GM21526 (cell line): ENCODE results near the gene UBE2G1.
"Not testable (repeated sequence)": the region's sequence is repeated elsewhere in the genome, so short reads cannot be mapped to it uniquely, and the experiment has no call there.

Source experiments
- ATAC-seq: cut with Tn5 transposase; IDR thresholded peaks from one replicate; pipeline ENCODE4 v1.9.1; 2021; ENCODE audit warnings: moderate library complexity; ENCODE audit not compliant: unreplicated experiment, low FRiP score

The UBE2G1 gene

DNA sequence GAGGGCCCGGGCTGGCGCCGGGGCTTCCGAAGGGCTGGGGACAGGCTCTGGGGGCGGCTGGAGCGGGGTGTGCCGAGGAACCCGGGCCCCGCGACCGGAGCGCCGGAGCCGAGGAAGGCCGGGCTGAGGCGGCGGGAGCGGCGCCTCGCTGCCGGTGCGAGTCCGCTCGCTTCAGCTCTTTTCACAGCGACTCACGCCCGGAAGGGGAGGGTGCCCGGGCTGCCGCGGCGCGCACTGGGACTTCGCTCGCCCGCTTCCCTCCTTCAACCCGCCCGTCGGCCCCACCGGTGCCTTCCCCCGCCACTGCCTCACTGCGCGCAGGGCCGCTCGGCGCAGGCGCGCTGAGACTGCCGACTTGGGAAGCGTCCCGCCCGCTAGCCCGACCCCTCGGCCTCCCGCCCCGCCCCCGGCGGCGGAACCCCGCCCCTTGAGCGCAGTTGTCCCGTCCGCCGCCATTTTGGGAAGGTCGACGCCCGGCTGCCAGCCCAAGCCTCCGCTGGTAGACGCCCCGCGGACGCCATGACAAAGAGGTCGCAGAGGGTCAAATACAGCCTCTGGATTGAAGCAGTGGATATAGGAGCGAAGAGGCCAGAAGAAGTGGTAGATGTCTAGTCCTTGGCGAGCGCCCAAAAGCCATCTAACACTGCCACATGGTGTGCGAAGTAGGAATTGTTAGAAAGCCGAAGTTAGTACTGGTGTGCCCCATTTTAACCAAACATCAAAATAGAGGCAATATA lies at the start of gene UBE2G1:
Gene UBE2G1, minus strand, starts transcription at position 349 of the 737 bp plus-strand sequence. CDS start 359 bp downstream, outside the sequence.
- peak; percentile 64 for ATAC-seq

- ATAC-seq, result no peak
Measured at GRCh38 chr17:4412933-4413831, 46.7 kb upstream of the UBE2G1 start.

GRCh38 chr17:4411201-4411600 lies 44.7 kb upstream of the UBE2G1 start:
- no peak for ATAC-seq

DNA sequence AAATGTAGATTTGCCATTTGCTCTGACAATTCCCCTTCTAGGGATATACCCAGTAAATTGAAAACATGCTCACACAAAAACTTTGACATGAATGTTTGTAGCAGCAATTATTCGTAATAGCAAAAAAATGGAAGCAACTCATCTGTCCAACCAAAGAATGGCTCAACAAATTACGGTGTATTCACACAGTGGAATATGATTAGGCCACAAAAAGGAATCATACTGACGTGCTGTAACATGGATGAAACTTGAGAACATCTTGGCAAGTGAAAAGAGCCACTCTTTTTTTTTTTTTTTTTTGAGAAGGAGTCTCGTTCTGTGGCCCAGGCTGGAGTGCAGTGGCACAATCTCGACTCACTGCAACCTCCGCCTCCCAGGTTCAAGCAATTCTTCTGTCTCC lies 43.2 kb upstream of the UBE2G1 start:
- no peak for ATAC-seq

DNA sequence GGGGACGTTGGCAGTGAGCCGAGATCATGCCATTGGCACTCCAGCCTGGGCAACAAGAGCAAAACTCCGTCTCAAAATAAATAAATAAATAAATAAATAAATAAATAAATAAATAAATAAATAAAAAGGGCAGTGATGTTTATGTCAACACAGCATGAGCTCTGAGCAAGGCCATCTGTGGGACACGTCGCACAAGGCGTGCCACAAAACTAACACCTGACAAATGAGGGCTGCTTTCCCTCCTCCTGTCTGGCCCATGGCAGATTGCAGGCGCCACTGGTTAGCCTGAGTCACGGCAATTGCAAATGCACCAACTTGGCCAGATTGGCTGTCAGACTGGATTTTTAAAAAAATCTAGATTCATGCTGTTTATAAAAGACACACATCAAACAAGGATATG lies 41.4 kb upstream of the UBE2G1 start:
- ATAC-seq, result no peak

GRCh38 chr17:4407216-4407615 lies 40.7 kb upstream of the UBE2G1 start:
- no peak for ATAC-seq

- ATAC-seq, result no peak
Measured at GRCh38 chr17:4406386-4406785, 39.9 kb upstream of the UBE2G1 start.

GRCh38 chr17:4405699-4406098 lies 39.2 kb upstream of the UBE2G1 start:
- no peak for ATAC-seq

DNA sequence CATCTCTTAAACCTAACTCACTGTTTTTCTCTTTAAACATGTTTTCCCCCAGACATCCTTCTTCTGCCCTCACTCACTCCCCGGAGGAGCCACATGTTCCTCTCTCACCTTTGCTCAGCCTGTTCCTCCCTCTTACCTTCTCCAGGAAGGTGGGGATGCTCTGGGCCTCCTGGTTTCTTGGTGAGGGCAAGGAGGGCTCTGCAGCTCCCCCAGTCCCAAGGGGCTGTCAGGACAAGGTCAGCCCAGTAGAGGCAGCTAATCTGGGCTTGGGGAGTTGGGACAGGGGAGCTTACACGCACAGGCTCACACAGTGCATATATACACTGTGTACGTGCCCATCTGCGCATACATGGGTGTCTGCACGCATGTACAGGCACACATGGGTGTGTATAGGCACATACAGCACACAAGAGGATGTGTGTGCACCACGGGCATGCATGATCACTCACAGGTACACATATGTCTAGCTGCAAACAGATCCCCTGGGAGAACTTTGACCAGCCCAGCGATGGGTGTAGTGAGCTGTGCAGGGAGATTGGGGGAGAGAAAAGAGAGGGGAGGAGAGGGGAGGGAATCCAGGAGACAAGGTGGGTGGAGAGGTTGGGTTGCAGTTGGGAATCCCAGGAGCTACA lies 38.7 kb upstream of the UBE2G1 start:
- ATAC-seq, result no peak

DNA sequence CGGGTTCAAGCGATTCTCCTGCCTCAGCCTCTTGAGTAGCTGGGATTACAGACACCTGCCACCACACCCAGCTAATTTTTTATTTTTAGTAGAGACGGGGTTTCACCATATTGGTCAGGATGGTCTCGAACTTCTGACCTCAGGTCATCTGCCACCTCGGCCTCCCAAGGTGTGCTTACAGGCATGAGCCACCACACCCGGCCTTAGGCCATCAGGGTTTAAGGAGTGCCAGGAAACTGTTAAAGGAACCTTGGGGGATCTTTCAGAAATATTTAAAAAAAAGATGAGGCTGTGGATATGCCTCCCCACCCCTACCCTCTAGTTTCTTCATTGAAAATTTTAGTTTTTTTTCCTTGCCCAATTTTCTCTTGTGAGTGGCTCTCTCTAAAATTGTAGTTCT lies 31.4 kb upstream of the UBE2G1 start:
- ATAC-seq, result no peak

GRCh38 chr17:4395111-4395478 lies 28.6 kb upstream of the UBE2G1 start:
- ATAC-seq, result no peak

DNA sequence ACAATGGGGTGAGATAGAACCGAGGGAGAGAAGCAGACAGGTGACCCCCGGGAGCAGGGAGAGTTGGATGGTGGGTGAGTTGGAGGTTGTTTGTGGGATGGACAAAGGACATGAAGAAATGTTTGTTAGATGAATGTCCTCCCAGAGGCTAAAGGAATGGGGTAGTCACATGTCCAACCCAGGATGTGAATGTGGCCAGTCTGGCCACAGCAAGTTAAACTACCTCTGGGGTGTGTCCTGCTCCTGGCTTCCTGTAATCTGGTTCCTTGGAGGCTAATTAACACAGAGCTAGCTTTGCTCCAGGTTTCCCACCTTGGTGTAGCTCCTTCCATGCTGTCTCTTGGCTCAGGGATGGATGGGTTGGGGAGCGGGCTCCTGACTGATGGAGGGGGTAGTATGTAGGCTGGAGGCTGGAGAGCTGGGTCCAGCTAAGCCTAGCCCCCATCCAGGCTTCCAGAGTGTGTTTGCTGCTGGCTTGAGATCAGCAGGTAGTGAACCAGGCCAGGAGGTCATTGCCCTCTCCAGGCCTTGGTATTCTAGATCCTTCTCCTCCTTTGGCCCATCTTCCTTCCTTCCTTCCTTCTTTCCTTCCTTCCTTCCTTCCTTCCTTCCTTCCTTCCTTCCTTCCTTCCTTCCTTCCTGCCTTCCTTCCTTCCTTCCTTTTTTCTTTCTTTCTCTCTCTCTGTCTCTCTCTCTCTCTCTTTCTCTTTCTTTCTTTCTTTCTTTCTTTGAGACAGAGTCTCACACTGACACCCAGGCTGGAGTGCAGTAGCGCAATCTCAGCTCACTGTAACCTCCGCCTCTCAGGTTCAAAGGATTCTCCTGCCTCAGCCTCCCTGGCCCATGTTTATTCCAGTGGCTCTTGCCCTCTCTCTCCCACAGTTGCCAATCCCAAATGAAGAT lies 28.0 kb upstream of the UBE2G1 start:
- no peak for ATAC-seq

DNA sequence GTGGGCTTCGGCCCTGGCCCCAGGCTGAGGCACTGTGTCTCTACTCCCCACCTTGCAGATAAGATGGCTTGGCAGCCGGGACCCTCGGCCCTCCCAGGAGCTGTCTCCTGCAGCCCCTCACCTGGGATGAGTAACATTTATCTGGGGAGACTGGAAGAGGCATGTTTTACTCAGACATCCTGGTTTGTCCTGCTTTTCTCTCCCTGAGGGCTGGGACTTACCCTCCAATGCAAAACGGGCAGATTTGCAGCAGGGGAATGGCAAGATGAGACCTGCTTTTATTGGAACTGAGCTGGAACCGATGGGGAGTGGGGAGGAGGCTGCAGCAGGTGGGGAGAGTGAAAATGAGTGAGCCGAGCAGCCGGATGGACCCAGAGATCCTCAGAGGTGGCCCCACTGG lies 27.3 kb upstream of the UBE2G1 start:
- ATAC-seq, result no peak

DNA sequence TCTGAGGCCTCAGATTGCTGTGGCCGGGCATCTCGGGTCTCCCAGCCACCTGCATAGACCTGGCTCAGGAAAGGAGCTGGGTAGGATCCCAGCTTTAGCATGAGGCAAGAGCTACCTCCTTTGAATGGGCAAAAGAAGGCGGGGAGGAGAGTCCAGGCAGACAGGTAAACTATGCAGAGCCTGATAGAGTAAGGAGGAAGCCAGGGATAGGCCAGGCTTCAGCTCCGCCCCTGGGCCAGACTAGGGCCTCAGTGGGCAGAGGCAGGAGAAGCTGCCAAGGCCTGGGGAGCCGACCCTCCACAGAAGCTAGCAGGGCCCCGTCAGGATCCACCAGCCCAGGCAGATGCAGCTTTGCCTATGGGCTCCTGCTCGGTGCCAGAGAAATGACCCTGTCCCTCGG lies 22.6 kb upstream of the UBE2G1 start:
- ATAC-seq, result no peak

GRCh38 chr17:4387137-4387536 lies 20.7 kb upstream of the UBE2G1 start:
- no peak for ATAC-seq

GRCh38 chr17:4386406-4386805 lies 19.9 kb upstream of the UBE2G1 start:
- no peak for ATAC-seq

- no peak for ATAC-seq
Measured at GRCh38 chr17:4381690-4382671, 15.5 kb upstream of the UBE2G1 start.

DNA sequence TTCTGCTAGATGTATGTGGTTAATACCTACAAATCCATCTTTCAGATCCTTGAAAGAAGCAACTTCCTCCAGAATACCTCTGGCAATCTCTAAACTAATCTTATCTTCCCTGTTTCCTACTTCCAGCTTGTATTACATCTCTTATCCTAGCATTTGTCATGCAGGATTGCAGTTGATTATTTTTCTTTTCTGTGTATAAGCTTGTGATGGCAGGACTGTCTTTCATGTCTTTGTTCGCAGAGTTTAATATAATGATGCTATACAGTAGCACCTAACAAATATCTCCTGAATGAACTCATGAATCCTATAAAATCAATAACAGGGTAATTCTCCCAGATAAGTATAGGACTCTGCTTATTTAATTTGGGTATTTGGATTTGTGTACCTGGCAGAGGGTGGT lies 12.2 kb upstream of the UBE2G1 start:
- no peak for ATAC-seq

DNA sequence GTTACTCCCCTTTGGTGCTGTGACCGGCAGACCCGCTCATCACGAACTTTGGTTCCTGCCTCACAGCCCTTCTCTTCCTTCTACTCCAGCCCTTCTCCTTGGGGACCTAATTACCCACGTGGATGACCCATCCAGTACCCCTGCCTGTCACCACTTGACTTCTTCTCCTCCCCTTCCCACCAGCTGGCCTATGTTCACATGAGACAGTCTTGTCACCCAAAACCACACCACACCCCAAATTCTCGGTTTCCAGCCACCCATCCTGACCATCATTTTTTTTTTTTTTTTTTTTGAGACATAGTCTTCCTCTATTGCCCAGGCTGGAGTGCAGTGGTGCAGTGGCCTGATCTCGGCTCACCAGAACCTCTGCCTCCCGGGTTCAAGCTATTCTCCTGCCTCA lies 10.8 kb upstream of the UBE2G1 start:
- ATAC-seq, result not testable (repeated sequence)
